Measurements from ENCODE around the gene KRT1.

The KRT1 gene

GRCh38 chr12:52632656-52633055, 47.6 kb downstream of the KRT1 start:
- no peak overlapping the region for H3K9ac ChIP-seq (ENCODE audit: low read length)
- no peak overlapping the region for H3K27ac ChIP-seq (ENCODE audit: low read depth, low read length)
- no peaks in the 10 kb centered on the region for H3K9me3 ChIP-seq (ENCODE audit: low read length)
- no peaks in the 10 kb centered on the region for H3K36me3 ChIP-seq (ENCODE audit: insufficient read depth, low read length)
- no peaks in the 10 kb centered on the region for H3K27me3 ChIP-seq (ENCODE audit: control insufficient read depth in 1 of 2, insufficient read depth in 2 of 2, low read length in 2 of 2)
- no peak overlapping the region for H3K4me3 ChIP-seq (ENCODE audit: low read depth in 1 of 2, low read length in 2 of 2)
- H3K4me1 ChIP-seq (ENCODE audit: insufficient read depth, low read length), result peaks cover 19% of the 10 kb centered on the region

DNA sequence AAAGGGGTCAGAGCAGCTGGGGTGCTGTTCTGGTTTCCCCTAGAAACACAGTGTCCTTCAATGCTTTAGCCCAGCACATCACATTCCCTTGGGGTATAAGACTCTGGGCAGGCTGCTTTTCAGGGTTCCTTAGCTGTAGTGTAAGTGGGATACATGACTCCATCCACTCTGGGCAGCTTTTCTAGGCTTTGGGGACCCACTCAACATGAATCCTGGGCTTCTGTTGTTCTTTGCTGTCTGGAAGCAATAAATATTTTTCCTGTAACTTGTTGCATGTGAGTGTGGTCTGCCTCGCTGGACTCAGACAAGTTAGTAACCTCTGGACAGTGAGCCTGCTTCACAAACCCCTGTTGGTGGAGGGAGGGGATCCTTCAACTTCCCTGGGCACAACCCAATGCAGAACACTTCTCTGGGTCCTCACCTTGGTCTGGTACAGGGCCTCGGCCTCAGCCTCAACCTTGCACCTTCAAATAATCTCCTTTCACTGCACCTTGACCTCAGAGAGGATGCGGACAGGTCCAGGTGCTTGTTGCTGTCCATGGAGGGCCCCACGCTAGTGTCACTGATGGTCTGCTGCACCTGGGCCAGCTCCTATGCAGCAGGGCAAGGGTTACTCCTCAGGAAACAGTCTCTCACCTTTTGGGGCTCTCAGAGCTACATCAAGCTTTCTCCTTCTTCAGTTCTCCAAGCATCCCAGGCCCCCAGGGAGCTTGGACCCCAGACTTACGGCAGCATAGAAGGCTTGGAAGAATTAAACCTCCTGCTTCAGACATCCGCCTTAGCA, 48.3 kb downstream of the KRT1 start:
- Histone ChIP-seq H3K4me3 (ENCODE audit: low read depth in 1 of 2, low read length in 2 of 2) (no peak overlapping the region), H3K27me3 (ENCODE audit: control insufficient read depth in 1 of 2, insufficient read depth in 2 of 2, low read length in 2 of 2) (no peaks in the 10 kb centered on the region), H3K36me3 (ENCODE audit: insufficient read depth, low read length) (no peaks in the 10 kb centered on the region), H3K9me3 (ENCODE audit: low read length) (no peaks in the 10 kb centered on the region), H3K9ac (ENCODE audit: low read length) (no peak overlapping the region), H3K27ac (ENCODE audit: low read depth, low read length) (no peak overlapping the region), H3K4me1 (ENCODE audit: insufficient read depth, low read length) (peaks cover 19% of the 10 kb centered on the region)

- no peak overlapping the region for H3K9ac ChIP-seq (ENCODE audit: low read length)
- H3K9me3 ChIP-seq (ENCODE audit: low read length), result no peaks in the 10 kb centered on the region
- no peak overlapping the region for H3K27ac ChIP-seq (ENCODE audit: low read depth, low read length)
- no peaks in the 10 kb centered on the region for H3K36me3 ChIP-seq (ENCODE audit: insufficient read depth, low read length)
- peaks cover 19% of the 10 kb centered on the region for H3K4me1 ChIP-seq (ENCODE audit: insufficient read depth, low read length)
- no peaks in the 10 kb centered on the region for H3K27me3 ChIP-seq (ENCODE audit: control insufficient read depth in 1 of 2, insufficient read depth in 2 of 2, low read length in 2 of 2)
- H3K4me3 ChIP-seq (ENCODE audit: low read depth in 1 of 2, low read length in 2 of 2), result no peak overlapping the region
Observed at GRCh38 chr12:52631264-52631663, 48.9 kb downstream of the KRT1 start.

- no peaks in the 10 kb centered on the region for H3K9me3 ChIP-seq (ENCODE audit: low read length)
- no peaks in the 10 kb centered on the region for H3K27me3 ChIP-seq (ENCODE audit: control insufficient read depth in 1 of 2, insufficient read depth in 2 of 2, low read length in 2 of 2)
- H3K4me1 ChIP-seq (ENCODE audit: insufficient read depth, low read length), result peaks cover 19% of the 10 kb centered on the region
- H3K9ac ChIP-seq (ENCODE audit: low read length), result no peak overlapping the region
- no peak overlapping the region for H3K27ac ChIP-seq (ENCODE audit: low read depth, low read length)
- H3K36me3 ChIP-seq (ENCODE audit: insufficient read depth, low read length), result no peaks in the 10 kb centered on the region
- H3K4me3 ChIP-seq (ENCODE audit: low read depth in 1 of 2, low read length in 2 of 2), result no peak overlapping the region
Observed at GRCh38 chr12:52630599-52631200, 49.5 kb downstream of the KRT1 start.

DNA sequence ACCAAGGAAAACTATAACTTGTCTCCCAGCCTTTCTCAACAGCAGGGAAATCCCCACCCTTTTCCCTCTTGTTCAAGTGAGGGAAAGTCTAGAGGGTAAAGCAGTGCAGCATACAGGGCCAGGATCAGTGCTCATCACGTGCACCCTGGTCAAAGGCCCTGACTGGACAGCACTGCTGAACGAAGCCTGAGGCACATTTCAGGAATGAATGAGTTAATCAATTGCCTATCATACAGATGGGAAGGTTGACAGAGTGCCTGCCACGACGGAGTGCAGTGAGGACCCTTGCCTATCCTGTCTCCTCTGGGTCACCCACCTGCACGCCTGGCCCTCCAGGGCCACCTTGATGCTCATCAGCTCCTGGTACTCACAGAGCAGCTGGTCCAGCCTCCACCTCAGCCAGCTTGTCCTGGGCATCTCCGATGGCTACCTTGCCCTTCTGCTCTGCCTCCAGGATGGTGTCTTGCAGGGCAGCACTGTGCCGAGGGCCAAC, 50.2 kb downstream of the KRT1 start:
- H3K4me1 ChIP-seq (ENCODE audit: insufficient read depth, low read length), result peaks cover 19% of the 10 kb centered on the region
- H3K9me3 ChIP-seq (ENCODE audit: low read length), result no peaks in the 10 kb centered on the region
- no peaks in the 10 kb centered on the region for H3K27me3 ChIP-seq (ENCODE audit: control insufficient read depth in 1 of 2, insufficient read depth in 2 of 2, low read length in 2 of 2)
- no peak overlapping the region for H3K4me3 ChIP-seq (ENCODE audit: low read depth in 1 of 2, low read length in 2 of 2)
- no peak overlapping the region for H3K27ac ChIP-seq (ENCODE audit: low read depth, low read length)
- no peaks in the 10 kb centered on the region for H3K36me3 ChIP-seq (ENCODE audit: insufficient read depth, low read length)
- no peak overlapping the region for H3K9ac ChIP-seq (ENCODE audit: low read length)

DNA sequence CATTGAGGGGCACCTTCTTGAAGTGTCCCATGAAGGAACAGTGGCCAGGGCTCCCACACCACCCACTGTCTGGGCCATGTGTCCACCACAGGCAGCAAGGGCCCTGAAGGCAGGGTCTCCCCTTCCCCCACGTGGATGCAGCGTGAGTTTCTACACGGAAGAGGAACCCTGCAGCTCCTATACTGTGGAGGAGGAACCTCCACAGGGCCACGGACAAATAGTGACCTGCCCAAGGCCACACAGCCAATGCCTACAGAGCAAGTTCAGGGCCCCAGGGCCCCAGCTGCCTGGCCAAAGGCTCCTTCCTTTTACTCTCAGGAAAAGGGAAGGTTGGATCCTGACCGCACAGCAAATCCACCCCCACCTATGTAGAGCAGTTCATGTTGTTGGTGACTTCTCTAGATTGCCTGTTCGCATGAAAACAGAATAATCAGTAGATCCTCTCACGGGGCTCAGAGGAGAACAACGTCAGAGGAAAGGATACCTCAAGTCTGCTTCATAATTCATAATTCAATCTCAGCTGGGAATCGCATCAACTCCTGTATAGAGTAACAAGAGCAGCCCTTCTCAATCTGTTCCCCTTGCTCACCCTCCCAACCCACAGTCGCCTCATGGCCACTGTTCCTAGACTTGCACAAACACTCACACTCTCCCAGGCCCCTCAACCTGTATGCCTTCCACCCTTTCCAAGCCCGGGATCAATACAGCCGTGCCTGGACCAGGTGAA, 50.8 kb downstream of the KRT1 start:
- Histone ChIP-seq H3K36me3 (ENCODE audit: insufficient read depth, low read length) (no peaks in the 10 kb centered on the region), H3K4me3 (ENCODE audit: low read depth in 1 of 2, low read length in 2 of 2) (no peak overlapping the region), H3K4me1 (ENCODE audit: insufficient read depth, low read length) (peaks cover 16% of the 10 kb centered on the region), H3K27ac (ENCODE audit: low read depth, low read length) (no peak overlapping the region), H3K9me3 (ENCODE audit: low read length) (no peaks in the 10 kb centered on the region), H3K9ac (ENCODE audit: low read length) (no peak overlapping the region), H3K27me3 (ENCODE audit: control insufficient read depth in 1 of 2, insufficient read depth in 2 of 2, low read length in 2 of 2) (no peaks in the 10 kb centered on the region)

GRCh38 chr12:52628841-52629240, 51.4 kb downstream of the KRT1 start:
- no peak overlapping the region for H3K27ac ChIP-seq (ENCODE audit: low read depth, low read length)
- no peak overlapping the region for H3K4me3 ChIP-seq (ENCODE audit: low read depth in 1 of 2, low read length in 2 of 2)
- H3K9ac ChIP-seq (ENCODE audit: low read length), result no peak overlapping the region
- no peaks in the 10 kb centered on the region for H3K36me3 ChIP-seq (ENCODE audit: insufficient read depth, low read length)
- H3K4me1 ChIP-seq (ENCODE audit: insufficient read depth, low read length), result peaks cover 13% of the 10 kb centered on the region
- H3K27me3 ChIP-seq (ENCODE audit: control insufficient read depth in 1 of 2, insufficient read depth in 2 of 2, low read length in 2 of 2), result no peaks in the 10 kb centered on the region
- no peaks in the 10 kb centered on the region for H3K9me3 ChIP-seq (ENCODE audit: low read length)

DNA sequence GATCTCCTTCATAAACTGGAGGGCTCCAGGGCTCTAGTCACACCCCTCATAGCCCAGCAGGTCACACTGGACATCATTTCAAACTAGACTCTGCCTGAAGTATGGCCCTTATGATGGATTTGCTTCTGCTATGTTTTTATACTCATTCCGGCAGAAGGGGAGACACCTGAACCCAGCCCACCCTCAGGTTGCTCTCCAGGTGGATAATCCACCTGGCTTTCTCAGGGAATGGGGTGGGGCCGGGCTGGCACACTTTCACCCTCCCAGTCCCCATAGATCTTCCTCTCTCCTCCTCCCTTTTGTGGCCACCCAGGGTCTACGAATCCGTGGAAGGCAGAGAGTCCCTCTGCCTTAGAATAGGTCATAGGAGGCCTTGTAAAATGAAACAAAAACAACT, 52.1 kb downstream of the KRT1 start:
- H3K4me1 ChIP-seq (ENCODE audit: insufficient read depth, low read length), result peaks cover 9% of the 10 kb centered on the region
- H3K36me3 ChIP-seq (ENCODE audit: insufficient read depth, low read length), result no peaks in the 10 kb centered on the region
- H3K9ac ChIP-seq (ENCODE audit: low read length), result no peak overlapping the region
- H3K27ac ChIP-seq (ENCODE audit: low read depth, low read length), result no peak overlapping the region
- no peaks in the 10 kb centered on the region for H3K27me3 ChIP-seq (ENCODE audit: control insufficient read depth in 1 of 2, insufficient read depth in 2 of 2, low read length in 2 of 2)
- no peak overlapping the region for H3K4me3 ChIP-seq (ENCODE audit: low read depth in 1 of 2, low read length in 2 of 2)
- H3K9me3 ChIP-seq (ENCODE audit: low read length), result no peaks in the 10 kb centered on the region

- H3K27ac ChIP-seq (ENCODE audit: low read depth, low read length), result no peak overlapping the region
- H3K4me3 ChIP-seq (ENCODE audit: low read depth in 1 of 2, low read length in 2 of 2), result no peak overlapping the region
- H3K4me1 ChIP-seq (ENCODE audit: insufficient read depth, low read length), result peaks cover 4% of the 10 kb centered on the region
- H3K36me3 ChIP-seq (ENCODE audit: insufficient read depth, low read length), result no peaks in the 10 kb centered on the region
- no peak overlapping the region for H3K9ac ChIP-seq (ENCODE audit: low read length)
- no peaks in the 10 kb centered on the region for H3K9me3 ChIP-seq (ENCODE audit: low read length)
- no peaks in the 10 kb centered on the region for H3K27me3 ChIP-seq (ENCODE audit: control insufficient read depth in 1 of 2, insufficient read depth in 2 of 2, low read length in 2 of 2)
Observed at GRCh38 chr12:52627395-52628110, 52.7 kb downstream of the KRT1 start.

All from muscle layer of colon (tissue), 2 donors.